ENCODE measurements around the gene RMDN3. TPM values are rescaled to one million over a fixed set of nuclear protein-coding genes. Genes with fewer than 3 reads are reported as not detected.
A peak's percentile ranks its signal among the peaks of the same experiment; 100 is the strongest.

The RMDN3 gene
- total RNA-seq, 1 donor: 19.9 TPM

- H3K79me2 ChIP-seq (ENCODE audit: insufficient read depth, low read length): no peaks in the 10 kb centered on the region
- no peak within 1 kb of the TSS for H3K27ac ChIP-seq (ENCODE audit: low read depth, low read length)
- H3K36me3 ChIP-seq (ENCODE audit: insufficient read depth, low read length): peaks cover 36% of the 10 kb centered on the region
- no peak within 1 kb of the TSS for H2AFZ ChIP-seq (ENCODE audit: low read length)
- no peaks in the 10 kb centered on the region for H3K9me3 ChIP-seq (ENCODE audit: low read depth, low read length)
- no peak within 1 kb of the TSS for H3K4me2 ChIP-seq (ENCODE audit: insufficient read depth, low read length)
- TF ChIP-seq CTCF (IDR thresholded peaks at IDR 0.05; ENCODE audit: extremely low read depth, low read depth, low read length): no peak
- peaks cover 16% of the 10 kb centered on the region for H4K20me1 ChIP-seq (ENCODE audit: insufficient read depth, low read length)
- peak; percentile 84 for DNase-seq (ENCODE audit: insufficient read length, low spot score, missing footprints)
- H3K27me3 ChIP-seq (ENCODE audit: insufficient read depth, low read length): no peaks in the 10 kb centered on the region
- H3K4me1 ChIP-seq (ENCODE audit: insufficient read depth, low read length): peaks cover 28% of the 10 kb centered on the region
- H3K4me3 ChIP-seq (ENCODE audit: insufficient read depth, low read length): no peak within 1 kb of the TSS
Observed at GRCh38 chr15:40769274-40770146, 14.5 kb upstream of the RMDN3 start, which contains the start of gene C15orf62. Gene C15orf62 (plus strand): TSS chr15:40769980. CDS start chr15:40770496, 516 bp downstream.

GRCh38 chr15:40768521-40769273, 13.6 kb upstream of the RMDN3 start:
- Histone ChIP-seq H3K27me3 (ENCODE audit: insufficient read depth, low read length) (no peaks in the 10 kb centered on the region), H3K4me3 (ENCODE audit: insufficient read depth, low read length) (no peak overlapping the region), H2AFZ (ENCODE audit: low read length) (no peak overlapping the region), H4K20me1 (ENCODE audit: insufficient read depth, low read length) (peaks cover 16% of the 10 kb centered on the region), H3K4me1 (ENCODE audit: insufficient read depth, low read length) (peaks cover 35% of the 10 kb centered on the region), H3K79me2 (ENCODE audit: insufficient read depth, low read length) (no peaks in the 10 kb centered on the region), H3K9me3 (ENCODE audit: low read depth, low read length) (no peaks in the 10 kb centered on the region), H3K4me2 (ENCODE audit: insufficient read depth, low read length) (no peak overlapping the region), H3K36me3 (ENCODE audit: insufficient read depth, low read length) (peaks cover 28% of the 10 kb centered on the region), H3K27ac (ENCODE audit: low read depth, low read length) (no peak overlapping the region)
- no peak for TF ChIP-seq CTCF (IDR thresholded peaks at IDR 0.05; ENCODE audit: extremely low read depth, low read depth, low read length)
- DNase-seq (ENCODE audit: insufficient read length, low spot score, missing footprints): no peak

GRCh38 chr15:40767838-40768500, 12.9 kb upstream of the RMDN3 start:
- H3K9me3 ChIP-seq (ENCODE audit: low read depth, low read length): no peaks in the 10 kb centered on the region
- H3K4me2 ChIP-seq (ENCODE audit: insufficient read depth, low read length): no peak overlapping the region
- H3K27ac ChIP-seq (ENCODE audit: low read depth, low read length): no peak overlapping the region
- H3K4me1 ChIP-seq (ENCODE audit: insufficient read depth, low read length): peaks cover 43% of the 10 kb centered on the region
- H3K36me3 ChIP-seq (ENCODE audit: insufficient read depth, low read length): peaks cover 21% of the 10 kb centered on the region
- DNase-seq (ENCODE audit: insufficient read length, low spot score, missing footprints): no peak
- no peak overlapping the region for H2AFZ ChIP-seq (ENCODE audit: low read length)
- peaks cover 16% of the 10 kb centered on the region for H4K20me1 ChIP-seq (ENCODE audit: insufficient read depth, low read length)
- no peak overlapping the region for H3K4me3 ChIP-seq (ENCODE audit: insufficient read depth, low read length)
- H3K27me3 ChIP-seq (ENCODE audit: insufficient read depth, low read length): no peaks in the 10 kb centered on the region
- H3K79me2 ChIP-seq (ENCODE audit: insufficient read depth, low read length): no peaks in the 10 kb centered on the region
- TF ChIP-seq CTCF (IDR thresholded peaks at IDR 0.05; ENCODE audit: extremely low read depth, low read depth, low read length): no peak
